Esophagus muscularis mucosa (tissue), 3 donors: ENCODE results near the gene CDH2.

Source experiments
- POLR2A ChIP-seq: fragments of 450-650 bp; IDR thresholded peaks from one replicate; pipeline ENCODE4 v1.6.1; 2017; ENCODE audit warnings: antibody characterized with exemption, moderate library complexity, mild to moderate bottlenecking, low read depth
- TF ChIP-seq, protein P1 (sequence below), 3 experiments: fragments of 200-600 bp in 2 of 3; fragments of 450-650 bp in 1 of 3; sonication (generic) in 2 of 3; IDR thresholded peaks; one replicate each; pipeline ENCODE4 v1.5.1; 2017 to 2019; ENCODE audit warnings: antibody characterized with exemption in 3 of 3, mild to moderate bottlenecking in 2 of 3, moderate library complexity in 1 of 3

DNA sequence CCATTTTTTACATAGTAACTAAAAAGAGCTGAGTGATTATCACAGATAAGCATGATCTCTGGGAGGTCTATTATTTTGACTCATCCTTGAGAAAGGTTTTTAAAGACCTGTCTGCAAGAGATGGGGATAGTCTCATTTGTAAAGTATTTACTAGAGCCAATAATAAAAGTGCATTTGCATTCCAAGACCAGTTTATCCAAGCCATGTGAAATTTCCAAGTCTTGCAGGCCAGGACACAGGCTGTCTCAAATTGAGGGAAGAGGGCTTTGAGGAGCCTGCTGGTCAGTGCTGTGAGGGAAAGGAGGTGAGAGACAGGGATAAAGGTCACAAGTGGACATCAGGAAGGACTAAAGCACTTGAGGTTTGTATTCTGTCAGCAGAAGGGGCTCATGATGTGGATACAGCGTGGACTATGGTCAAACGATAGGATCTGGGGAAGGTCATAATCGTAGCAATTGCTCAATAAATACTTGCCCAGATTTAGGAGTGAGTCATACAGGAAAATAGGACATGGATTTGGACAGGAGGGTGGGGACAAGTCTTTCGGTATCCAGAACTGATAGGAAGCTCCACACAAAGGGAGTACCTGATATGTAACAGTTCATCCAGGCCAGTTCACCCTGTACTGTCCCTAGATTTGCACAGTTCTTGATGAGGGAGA lies 6.6 kb upstream of the CDH2 start:
- TF ChIP-seq POLR2A = no peak
- TF ChIP-seq, protein P1, sequence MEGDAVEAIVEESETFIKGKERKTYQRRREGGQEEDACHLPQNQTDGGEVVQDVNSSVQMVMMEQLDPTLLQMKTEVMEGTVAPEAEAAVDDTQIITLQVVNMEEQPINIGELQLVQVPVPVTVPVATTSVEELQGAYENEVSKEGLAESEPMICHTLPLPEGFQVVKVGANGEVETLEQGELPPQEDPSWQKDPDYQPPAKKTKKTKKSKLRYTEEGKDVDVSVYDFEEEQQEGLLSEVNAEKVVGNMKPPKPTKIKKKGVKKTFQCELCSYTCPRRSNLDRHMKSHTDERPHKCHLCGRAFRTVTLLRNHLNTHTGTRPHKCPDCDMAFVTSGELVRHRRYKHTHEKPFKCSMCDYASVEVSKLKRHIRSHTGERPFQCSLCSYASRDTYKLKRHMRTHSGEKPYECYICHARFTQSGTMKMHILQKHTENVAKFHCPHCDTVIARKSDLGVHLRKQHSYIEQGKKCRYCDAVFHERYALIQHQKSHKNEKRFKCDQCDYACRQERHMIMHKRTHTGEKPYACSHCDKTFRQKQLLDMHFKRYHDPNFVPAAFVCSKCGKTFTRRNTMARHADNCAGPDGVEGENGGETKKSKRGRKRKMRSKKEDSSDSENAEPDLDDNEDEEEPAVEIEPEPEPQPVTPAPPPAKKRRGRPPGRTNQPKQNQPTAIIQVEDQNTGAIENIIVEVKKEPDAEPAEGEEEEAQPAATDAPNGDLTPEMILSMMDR (IDR thresholded peaks at IDR 0.05) = no peak
